CD14-positive monocyte (primary cell): ENCODE results near the gene AGAP1. TPM values are rescaled to one million over a fixed set of nuclear protein-coding genes. Genes with fewer than 3 reads are reported as not detected.

Experiments used
- DNase-seq, 3 donors: peaks; one replicate each; pipeline ENCODE4 v3.0.0-alpha.2; 2011 to 2022
- H2AFZ ChIP-seq: 2 replicates; pipeline ENCODE4 v1.6.0; 2012; ENCODE audit warnings: mild to moderate bottlenecking, low read depth, low read length, inconsistent platforms; ENCODE audit not compliant: insufficient read depth, poor library complexity, severe bottlenecking
- H3K27ac ChIP-seq, 2 donors: 1 replicate in 1 of 2; 2 replicates in 1 of 2; pipeline ENCODE4 v1.5.1; 2012 to 2013; ENCODE audit warnings: low read length in 2 of 2, control low read depth in 1 of 2, inconsistent platforms in 1 of 2, low read depth in 1 of 2, mild to moderate bottlenecking in 1 of 2
- H3K27me3 ChIP-seq, 2 donors: one replicate each; pipeline versions ENCODE4 v1.6.0 to v1.6.1; 2011 to 2013; ENCODE audit warnings: low read length in 2 of 2; ENCODE audit not compliant: control insufficient read depth in 2 of 2, insufficient read depth in 2 of 2
- H3K36me3 ChIP-seq, 2 donors: replicated peaks in 1 of 2; 1 replicate in 1 of 2; 2 replicates in 1 of 2; pipeline versions ENCODE4 v1.5.1 to v1.6.1; 2012 to 2013; ENCODE audit warnings: low read length in 2 of 2, control low read depth in 1 of 2, inconsistent platforms in 1 of 2, mild to moderate bottlenecking in 1 of 2; ENCODE audit not compliant: insufficient read depth in 2 of 2, control insufficient read depth in 1 of 2
- H3K4me1 ChIP-seq, 2 donors: 1 replicate in 1 of 2; 2 replicates in 1 of 2; pipeline versions ENCODE4 v1.5.1 to v1.6.1; 2012 to 2013; ENCODE audit warnings: low read length in 2 of 2, control low read depth in 1 of 2, inconsistent platforms in 1 of 2, mild to moderate bottlenecking in 1 of 2, moderate library complexity in 1 of 2; ENCODE audit not compliant: insufficient read depth in 2 of 2, control insufficient read depth in 1 of 2
- H3K4me2 ChIP-seq: replicated peaks from 2 replicates; pipeline ENCODE3; 2012; ENCODE audit warnings: low read length, moderate library complexity, mild to moderate bottlenecking; ENCODE audit not compliant: poor library complexity, severe bottlenecking; ENCODE audit errors: extremely low read depth
- H3K4me3 ChIP-seq, 3 experiments: fragments of 200-600 bp in 1 of 3; sonication (generic) in 1 of 3; replicated peaks in 1 of 3; 1 replicate in 2 of 3; 2 replicates in 1 of 3; pipeline ENCODE4 v1.5.1; 2011 to 2013; ENCODE audit warnings: low read length in 3 of 3, mild to moderate bottlenecking in 3 of 3, control low read depth in 2 of 3, low read depth in 2 of 3, inconsistent platforms in 1 of 3, moderate library complexity in 1 of 3
- H3K79me2 ChIP-seq: 2 replicates; pipeline ENCODE4 v1.6.0; 2012; ENCODE audit warnings: mild to moderate bottlenecking, control low read depth, inconsistent platforms, low read length, moderate library complexity; ENCODE audit not compliant: insufficient read depth
- H3K9ac ChIP-seq: 2 replicates; pipeline ENCODE4 v1.6.0; 2017; ENCODE audit warnings: low read length, mild to moderate bottlenecking; ENCODE audit not compliant: insufficient read depth, poor library complexity, severe bottlenecking
- H3K9me3 ChIP-seq, 2 donors: replicated peaks in 1 of 2; 1 replicate in 1 of 2; 2 replicates in 1 of 2; pipeline versions ENCODE4 v1.5.1 to v1.6.1; 2012 to 2013; ENCODE audit warnings: low read length in 2 of 2, control low read depth in 1 of 2; ENCODE audit not compliant: control insufficient read depth in 1 of 2, insufficient read depth in 1 of 2
- H4K20me1 ChIP-seq: 2 replicates; pipeline ENCODE4 v1.6.0; 2012; ENCODE audit warnings: mild to moderate bottlenecking, low read length, control low read depth, moderate library complexity; ENCODE audit not compliant: insufficient read depth
- H3K27ac Mint-ChIP-seq, 7 donors: one replicate each; pipeline ENCODE4 v1.8.0; 2020; ENCODE audit warnings: mild to moderate bottlenecking in 7 of 7, mixed read lengths in 7 of 7, moderate library complexity in 6 of 7, inconsistent platforms in 2 of 7
- H3K27me3 Mint-ChIP-seq, 3 donors: one replicate each; pipeline ENCODE4 v1.8.0; 2021 to 2022; ENCODE audit warnings: low read depth in 3 of 3, mild to moderate bottlenecking in 3 of 3, mixed read lengths in 3 of 3, moderate library complexity in 3 of 3, inconsistent platforms in 1 of 3
- H3K36me3 Mint-ChIP-seq, 2 donors: one replicate each; pipeline ENCODE4 v1.8.0; 2020; ENCODE audit warnings: mixed read lengths in 2 of 2, inconsistent platforms in 1 of 2, mild to moderate bottlenecking in 1 of 2
- H3K4me1 Mint-ChIP-seq: one replicate; pipeline ENCODE4 v1.8.0; 2020; ENCODE audit warnings: mild to moderate bottlenecking, mixed read lengths
- H3K4me3 Mint-ChIP-seq, 2 donors: one replicate each; pipeline ENCODE4 v1.8.0; 2020; ENCODE audit warnings: mild to moderate bottlenecking in 2 of 2, mixed read lengths in 2 of 2, moderate library complexity in 1 of 2
- H3K9me3 Mint-ChIP-seq, 7 donors: one replicate each; pipeline ENCODE4 v1.8.0; 2020 to 2022; ENCODE audit warnings: mixed read lengths in 7 of 7, mild to moderate bottlenecking in 6 of 7, moderate library complexity in 6 of 7, inconsistent platforms in 2 of 7
- WGBS: methylation state at CpG from one replicate; pipeline ENCODE4 v1.1.5; 2013; ENCODE audit warnings: missing lambda C conversion rate; ENCODE audit not compliant: insufficient coverage; 5-methylcytosine and 5-hydroxymethylcytosine counted together
- intact Hi-C, 2 donors: fragments of 100-400 bp; cut with micrococcal nuclease; formaldehyde crosslinking; loops; one replicate each; pipeline versions ENCODE4 v1.15.0 to v1.15.1; 2023
- polyA plus RNA-seq, 3 donors: library from polyadenylated mRNA; depleted of rRNA in 1 of 3; unstranded in 2 of 3; stranded (reverse) in 1 of 3; fragments of 300-500 nt in 2 of 3; fragments of >200 nt in 1 of 3; fragmentation: Illumina TruSeq in 2 of 3; gene quantifications; 1 replicate in 2 of 3; 2 replicates in 1 of 3; pipeline ENCODE4 v1.2.3, GENCODE V29; 2012 to 2021
- TF ChIP-seq, protein P1 (sequence below): fragments of 200-600 bp; IDR thresholded peaks from one replicate; pipeline ENCODE4 v1.8.0; 2022; ENCODE audit warnings: antibody characterized with exemption, mild to moderate bottlenecking

The AGAP1 gene
- polyA plus RNA-seq, 3 donors = 0.12 TPM; not detected in 2

DNA sequence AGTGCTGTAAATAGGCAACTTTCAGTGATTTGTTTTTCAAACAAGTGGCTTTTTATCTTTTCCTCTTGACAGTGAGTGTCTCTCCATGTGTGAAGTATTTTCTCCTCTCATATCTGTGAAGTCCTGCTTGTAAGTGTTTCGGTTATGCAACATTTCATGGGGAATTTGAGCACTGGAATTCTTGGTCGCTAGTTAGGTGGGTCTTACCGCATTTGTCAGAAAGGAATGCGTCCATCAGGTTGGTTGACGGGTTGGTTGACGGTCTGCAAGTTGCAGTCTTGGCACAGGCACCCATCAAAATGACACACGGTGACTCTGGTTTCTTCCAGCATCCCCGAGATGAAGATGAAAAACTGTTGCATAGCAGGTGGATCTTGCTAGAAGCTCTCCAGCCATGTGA, 109.8 kb downstream of the AGAP1 start:
- intact Hi-C loops = no loop called here
- Histone ChIP-seq H3K36me3 (no peaks in the 10 kb centered on the region), H3K27me3 (peaks cover 0 to 3% of the 10 kb centered on the region in 2 donors), H3K9ac (no peak overlapping the region), H4K20me1 (no peaks in the 10 kb centered on the region), H3K9me3 (no peaks in the 10 kb centered on the region), H3K4me3 (no peak overlapping the region), H3K79me2 (no peaks in the 10 kb centered on the region), H3K27ac (no peak overlapping the region), H3K4me2 (no peak overlapping the region), H2AFZ (no peak overlapping the region), H3K4me1 (no peaks in the 10 kb centered on the region)
- no peak overlapping the region for H3K27ac Mint-ChIP-seq
- no peaks in the 10 kb centered on the region for H3K4me1 Mint-ChIP-seq
- peaks cover 1 to 8% (median 2%) of the 10 kb centered on the region in 3 donors for H3K27me3 Mint-ChIP-seq
- H3K9me3 Mint-ChIP-seq = peaks cover 5 to 11% (median 8%) of the 10 kb centered on the region in 7 donors
- no peaks in the 10 kb centered on the region for H3K36me3 Mint-ChIP-seq
- TF ChIP-seq, protein P1, sequence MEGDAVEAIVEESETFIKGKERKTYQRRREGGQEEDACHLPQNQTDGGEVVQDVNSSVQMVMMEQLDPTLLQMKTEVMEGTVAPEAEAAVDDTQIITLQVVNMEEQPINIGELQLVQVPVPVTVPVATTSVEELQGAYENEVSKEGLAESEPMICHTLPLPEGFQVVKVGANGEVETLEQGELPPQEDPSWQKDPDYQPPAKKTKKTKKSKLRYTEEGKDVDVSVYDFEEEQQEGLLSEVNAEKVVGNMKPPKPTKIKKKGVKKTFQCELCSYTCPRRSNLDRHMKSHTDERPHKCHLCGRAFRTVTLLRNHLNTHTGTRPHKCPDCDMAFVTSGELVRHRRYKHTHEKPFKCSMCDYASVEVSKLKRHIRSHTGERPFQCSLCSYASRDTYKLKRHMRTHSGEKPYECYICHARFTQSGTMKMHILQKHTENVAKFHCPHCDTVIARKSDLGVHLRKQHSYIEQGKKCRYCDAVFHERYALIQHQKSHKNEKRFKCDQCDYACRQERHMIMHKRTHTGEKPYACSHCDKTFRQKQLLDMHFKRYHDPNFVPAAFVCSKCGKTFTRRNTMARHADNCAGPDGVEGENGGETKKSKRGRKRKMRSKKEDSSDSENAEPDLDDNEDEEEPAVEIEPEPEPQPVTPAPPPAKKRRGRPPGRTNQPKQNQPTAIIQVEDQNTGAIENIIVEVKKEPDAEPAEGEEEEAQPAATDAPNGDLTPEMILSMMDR = no peak
- no peak for DNase-seq
- WGBS = 95% methylated on average over 7 of the region's 8 CpGs
- no peak overlapping the region for H3K4me3 Mint-ChIP-seq

DNA sequence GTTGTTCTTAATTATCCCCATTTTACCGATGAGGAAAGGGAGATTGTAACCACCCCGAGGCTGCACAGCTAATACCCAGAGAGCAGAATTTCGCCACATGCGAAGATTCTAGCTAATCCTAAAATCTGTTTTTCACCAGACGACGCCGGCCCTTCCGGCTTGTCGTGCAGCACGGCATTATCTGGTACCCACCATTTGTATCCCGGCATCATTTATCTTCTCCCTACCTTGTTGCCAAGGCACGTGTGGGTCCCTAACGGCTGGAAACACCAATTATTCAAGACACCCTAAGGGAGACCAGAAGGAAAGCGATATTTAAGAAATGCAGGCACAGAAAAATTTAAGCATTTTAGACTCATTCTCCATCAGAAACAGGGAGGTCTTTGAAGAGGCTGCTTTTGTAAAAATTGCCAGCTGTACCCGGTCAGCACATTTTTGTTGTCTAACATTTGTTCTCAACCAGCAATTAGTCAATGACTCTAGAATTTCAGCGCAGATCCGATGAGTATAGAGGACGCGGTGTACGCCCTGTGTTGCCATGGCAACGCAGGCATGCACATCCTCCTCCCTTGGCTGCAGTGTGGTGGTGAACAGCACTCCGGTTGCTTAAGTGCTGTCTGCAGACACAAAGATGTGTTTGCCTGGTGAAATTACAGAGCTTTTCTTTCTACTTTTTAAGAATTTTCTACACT, 111.6 kb downstream of the AGAP1 start:
- intact Hi-C loops = no loop called here
- Histone ChIP-seq H3K4me1 (no peaks in the 10 kb centered on the region), H3K36me3 (no peaks in the 10 kb centered on the region), H3K27me3 (peaks cover 0 to 3% of the 10 kb centered on the region in 2 donors), H3K27ac (no peak overlapping the region), H3K79me2 (no peaks in the 10 kb centered on the region), H3K4me3 (no peak overlapping the region), H3K9me3 (no peaks in the 10 kb centered on the region), H3K4me2 (no peak overlapping the region), H4K20me1 (no peaks in the 10 kb centered on the region), H2AFZ (no peak overlapping the region), H3K9ac (no peak overlapping the region)
- 60% methylated on average over 18 of the region's 22 CpGs for WGBS
- H3K27me3 Mint-ChIP-seq = peaks cover 1 to 8% (median 7%) of the 10 kb centered on the region in 3 donors
- peaks cover 5 to 14% (median 8%) of the 10 kb centered on the region in 7 donors for H3K9me3 Mint-ChIP-seq
- peak overlapping the region in 1 of 2 donors; percentile 56 for H3K4me3 Mint-ChIP-seq
- DNase-seq = no peak
- H3K4me1 Mint-ChIP-seq = no peaks in the 10 kb centered on the region
- H3K27ac Mint-ChIP-seq = no peak overlapping the region
- TF ChIP-seq, protein P1 = no peak
- no peaks in the 10 kb centered on the region for H3K36me3 Mint-ChIP-seq
